ENCODE data around the gene PSMG3.

The PSMG3 gene

DNA sequence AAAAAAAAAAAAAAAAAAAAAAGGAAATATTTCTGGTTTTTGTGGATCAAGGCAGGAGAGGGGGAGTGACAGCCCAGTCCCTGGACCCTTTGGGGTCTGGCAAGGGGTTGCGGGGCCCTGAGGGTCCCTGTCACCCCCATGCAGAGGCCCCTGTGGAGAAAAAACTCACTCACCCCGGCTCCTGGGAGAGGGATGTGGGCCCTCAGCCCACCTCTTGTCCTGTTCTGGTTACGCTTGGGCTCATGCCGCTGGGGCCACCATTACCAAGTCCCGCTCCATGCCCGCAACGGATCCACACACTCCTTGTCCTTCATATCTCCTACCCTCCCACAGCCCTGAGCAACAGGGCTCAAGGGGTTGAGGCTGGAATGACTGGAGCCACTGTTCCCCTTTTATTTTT, 12.8 kb downstream of the PSMG3 start:
- DNase-seq: no peak

- peak in 1 of 2 experiments; percentile 50 for DNase-seq
These were observed 13.9 kb downstream of the PSMG3 start, which contains the start of gene TMEM184A for GRCh38 chr7:1555813-1556543. Gene TMEM184A (minus strand): TSS chr7:1556205. CDS start chr7:1555484, 721 bp downstream.

- peak; percentile 77 to 82 for DNase-seq
These were observed 14.6 kb downstream of the PSMG3 start for GRCh38 chr7:1555046-1555812.

- no peak for DNase-seq
These were observed 15.3 kb downstream of the PSMG3 start for GRCh38 chr7:1554333-1555045.

- DNase-seq: no peak
These were observed 16.2 kb downstream of the PSMG3 start for GRCh38 chr7:1553512-1554210.

GRCh38 chr7:1552200-1552599, 17.6 kb downstream of the PSMG3 start:
- no peak for DNase-seq

GRCh38 chr7:1550846-1551155, 19.0 kb downstream of the PSMG3 start:
- no peak for DNase-seq

DNA sequence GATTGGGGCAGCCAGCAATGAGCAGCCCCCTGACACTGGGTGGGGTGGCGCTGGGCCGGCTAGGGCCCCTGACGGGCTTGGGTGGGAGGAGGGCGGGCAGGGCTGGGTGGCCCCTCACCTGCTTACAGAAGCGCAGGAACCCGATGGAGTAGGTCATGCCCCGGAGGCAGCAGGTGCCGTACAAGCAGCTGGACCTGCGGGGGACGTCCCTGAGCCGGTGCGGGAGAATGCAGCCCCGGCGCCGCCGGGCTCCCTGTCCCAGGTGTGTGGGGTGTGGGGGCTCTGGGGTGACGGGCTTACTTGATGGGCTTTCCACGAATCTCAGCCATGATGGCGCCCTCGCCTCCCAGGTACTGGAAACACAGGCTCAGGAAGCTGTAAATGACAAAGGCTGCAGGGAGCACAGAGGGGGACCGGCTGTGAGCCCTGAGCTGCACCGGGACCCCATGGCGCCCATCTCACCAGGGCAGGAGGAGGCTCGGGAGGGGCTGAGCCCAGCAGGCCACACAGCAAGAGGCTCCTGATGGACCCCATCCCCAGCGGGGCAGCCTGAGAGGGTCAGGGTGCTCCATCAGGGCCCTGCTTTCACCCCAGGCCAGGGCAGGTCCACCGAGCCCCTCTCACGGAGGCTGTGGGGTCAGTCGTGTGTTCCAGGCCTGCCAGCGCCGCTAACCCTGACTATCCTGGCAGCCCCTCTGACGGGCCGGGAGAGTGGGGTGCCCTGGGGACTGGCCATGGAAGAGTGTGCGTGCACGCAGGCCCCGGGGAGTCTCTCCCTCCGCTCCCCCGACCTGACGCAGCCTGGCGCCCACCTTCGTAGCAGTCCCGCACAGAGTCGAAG, 19.6 kb downstream of the PSMG3 start:
- no peak for DNase-seq

- no peak for DNase-seq
These were observed 20.4 kb downstream of the PSMG3 start for GRCh38 chr7:1549357-1550004.

GRCh38 chr7:1548944-1549343, 20.9 kb downstream of the PSMG3 start:
- DNase-seq: no peak

GRCh38 chr7:1548438-1548831, 21.4 kb downstream of the PSMG3 start:
- DNase-seq: no peak

GRCh38 chr7:1547777-1548437, 21.9 kb downstream of the PSMG3 start:
- DNase-seq: no peak

DNA sequence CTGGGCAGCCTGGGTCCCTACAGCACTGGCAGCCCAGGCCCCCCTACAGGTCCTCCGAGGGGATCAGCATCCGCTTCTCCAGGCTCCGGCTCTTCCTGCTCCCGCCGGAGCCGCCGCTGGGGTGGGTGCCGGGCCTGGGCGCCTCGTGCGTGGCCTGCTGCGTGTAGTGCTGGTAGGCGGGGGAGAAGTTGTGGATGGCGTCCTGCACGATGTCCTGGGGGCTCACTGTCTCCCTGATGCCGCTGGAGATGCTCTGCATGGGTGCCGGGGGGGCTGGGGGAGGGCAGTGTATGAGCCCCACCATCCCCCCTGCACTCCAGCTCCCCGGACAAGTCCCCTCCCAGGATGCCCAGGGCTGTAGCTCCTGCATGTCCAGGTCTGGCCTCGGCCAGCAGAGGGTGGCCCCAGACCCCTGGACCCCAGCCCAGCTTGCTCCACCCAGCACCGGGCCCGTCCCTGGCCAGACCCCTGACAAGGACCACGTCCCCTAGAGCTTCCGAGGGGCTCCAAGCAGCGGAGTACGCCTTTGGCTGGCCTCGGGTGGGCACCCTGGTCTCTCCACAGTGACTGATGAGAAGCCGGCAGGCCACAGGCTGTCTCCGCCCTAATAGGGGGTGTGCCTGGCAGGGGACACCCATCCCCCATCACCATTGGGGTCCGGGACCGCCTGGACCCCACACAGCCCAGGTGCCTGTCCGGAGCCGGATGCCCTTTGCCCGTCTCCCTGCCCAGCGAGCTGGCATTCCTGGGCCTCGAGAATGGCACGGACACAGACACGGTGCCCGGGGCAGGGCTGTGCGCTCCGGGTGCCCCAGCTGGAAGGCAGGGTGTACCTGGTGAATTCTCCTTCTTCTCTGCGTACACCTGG, 22.7 kb downstream of the PSMG3 start:
- DNase-seq: no peak

- no peak for DNase-seq
These were observed 23.4 kb downstream of the PSMG3 start for GRCh38 chr7:1546274-1546908.

GRCh38 chr7:1545417-1546246, 24.2 kb downstream of the PSMG3 start:
- DNase-seq: no peak

GRCh38 chr7:1544896-1545416, 24.9 kb downstream of the PSMG3 start:
- no peak for DNase-seq

DNA sequence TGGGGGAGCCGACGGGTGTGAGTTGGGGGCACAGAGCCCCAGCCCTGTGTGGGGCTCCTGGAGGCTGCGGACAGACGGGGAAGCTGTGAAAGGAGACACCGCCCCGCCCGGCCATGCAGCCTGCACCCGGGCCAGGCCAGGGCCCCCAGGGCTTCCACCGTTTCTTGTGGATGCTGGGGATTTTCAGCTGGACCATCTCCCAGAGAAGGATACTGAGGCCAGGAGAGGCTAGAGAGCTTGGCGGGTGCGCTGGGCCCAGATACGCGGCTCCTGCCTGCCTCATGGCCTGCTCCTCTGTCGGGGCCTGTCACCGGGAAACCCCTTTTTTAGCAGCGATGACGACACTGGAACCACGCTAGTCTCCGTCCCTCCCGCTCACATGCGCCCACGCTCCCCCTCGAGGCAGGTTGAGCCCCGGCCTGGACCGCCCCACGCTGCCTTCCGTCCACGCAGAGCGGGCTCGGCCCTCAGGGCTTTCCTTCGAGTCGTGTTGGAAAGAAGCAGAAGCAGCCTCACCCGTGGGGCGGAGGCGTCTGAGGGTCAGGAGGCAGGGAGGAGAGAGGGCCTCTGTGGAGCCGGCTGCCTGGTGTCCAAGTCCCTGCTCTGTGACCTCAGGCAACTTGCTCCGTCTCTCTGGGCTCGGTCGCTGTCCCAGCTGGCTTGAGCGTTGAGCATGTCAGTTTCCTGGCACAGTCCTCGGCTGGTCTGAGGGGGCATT, 25.5 kb downstream of the PSMG3 start:
- no peak for DNase-seq

- no peak for DNase-seq
These were observed 26.0 kb downstream of the PSMG3 start for GRCh38 chr7:1543826-1544177.

Data from SW 1271 (cell line).